HG03045 (cell line): Measurements from ENCODE around the gene PDGFA.

ENCODE experiments used
- ATAC-seq: cut with Tn5 transposase; IDR thresholded peaks from one replicate; pipeline ENCODE4 v1.9.1; 2021; ENCODE audit warnings: mild to moderate bottlenecking, moderate library complexity; ENCODE audit not compliant: unreplicated experiment

Gene PDGFA

GRCh38 chr7:505171-505570 is 14.5 kb downstream of the PDGFA start:
- ATAC-seq: no peak

- ATAC-seq: no peak
These were observed 15.2 kb downstream of the PDGFA start for GRCh38 chr7:504221-505111.

GRCh38 chr7:503575-504111 is 16.0 kb downstream of the PDGFA start:
- ATAC-seq: no peak

GRCh38 chr7:502296-502695 is 17.4 kb downstream of the PDGFA start:
- no peak for ATAC-seq

- ATAC-seq: no peak
These were observed 18.1 kb downstream of the PDGFA start for GRCh38 chr7:501526-501925.

DNA sequence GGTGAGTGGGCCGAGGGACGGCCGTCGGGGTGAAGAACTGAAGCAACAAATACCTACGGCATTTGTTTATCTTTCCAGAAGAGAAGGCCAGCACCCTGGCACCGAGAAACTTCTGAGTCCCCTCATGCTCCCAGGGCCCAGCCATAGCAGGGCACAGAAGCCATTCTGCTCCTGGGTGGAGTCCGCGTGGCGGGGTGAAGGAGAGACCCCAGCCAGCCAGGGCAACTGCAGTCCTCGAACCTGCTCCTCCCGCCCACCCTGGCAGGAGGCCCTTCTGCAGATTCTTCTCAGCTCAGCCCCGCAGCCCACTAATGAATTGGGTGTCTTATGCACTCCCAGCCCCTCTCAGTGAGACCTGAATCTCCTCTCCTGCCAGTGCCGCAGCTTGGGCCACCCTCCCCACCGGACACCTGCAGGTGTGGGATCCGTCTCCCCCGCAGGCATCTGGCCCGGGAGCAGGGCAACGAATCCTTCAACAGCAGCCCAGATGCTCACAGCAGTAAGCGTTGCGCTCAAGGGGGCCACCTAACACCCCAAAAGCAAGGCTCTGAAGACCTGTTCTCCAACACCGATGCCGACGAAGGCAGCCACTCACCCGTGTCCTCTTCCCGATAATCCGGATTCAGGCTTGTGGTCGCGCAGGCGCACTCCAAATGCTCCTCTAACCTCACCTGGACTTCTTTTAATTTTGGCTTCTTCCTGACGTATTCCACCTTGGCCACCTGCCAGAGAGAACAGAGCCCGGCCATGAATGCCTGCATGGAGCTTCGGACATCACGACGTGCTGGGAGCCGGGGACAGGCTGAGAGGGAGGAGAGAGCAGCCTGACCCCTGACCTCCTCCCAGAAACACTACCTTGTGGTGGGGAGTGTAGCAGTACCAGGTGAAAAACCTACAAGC is 18.9 kb downstream of the PDGFA start:
- ATAC-seq: no peak

DNA sequence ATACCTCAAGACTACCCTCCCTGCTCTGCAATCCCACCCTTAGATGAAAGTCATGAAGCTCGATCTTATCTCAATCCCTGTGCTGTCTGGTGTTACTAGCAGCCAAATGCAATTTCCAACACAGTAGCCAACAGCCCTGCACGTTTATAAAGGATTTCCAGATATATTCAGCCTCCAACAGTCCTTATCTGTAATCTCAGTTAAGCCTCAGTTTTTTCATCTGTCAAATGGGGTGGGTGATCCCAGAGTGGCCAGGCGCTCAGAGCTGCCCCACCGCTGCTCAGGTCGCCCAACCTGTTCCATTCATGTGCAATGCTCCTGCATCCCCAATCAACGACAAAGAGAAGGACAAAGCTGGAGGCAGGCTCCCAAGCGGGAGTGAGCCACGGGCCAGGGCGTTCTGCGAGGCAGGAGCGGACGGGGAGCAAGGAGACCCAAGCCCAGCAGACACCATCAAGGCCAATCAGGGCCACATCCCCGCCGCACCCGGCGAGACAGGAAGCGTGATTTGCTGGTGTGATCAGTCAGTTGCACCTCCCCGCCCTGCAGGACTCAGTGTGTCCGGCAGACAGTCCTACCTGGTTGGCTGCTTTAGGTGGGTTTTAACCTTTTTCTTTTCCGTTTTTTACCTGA is 19.7 kb downstream of the PDGFA start:
- ATAC-seq: no peak

DNA sequence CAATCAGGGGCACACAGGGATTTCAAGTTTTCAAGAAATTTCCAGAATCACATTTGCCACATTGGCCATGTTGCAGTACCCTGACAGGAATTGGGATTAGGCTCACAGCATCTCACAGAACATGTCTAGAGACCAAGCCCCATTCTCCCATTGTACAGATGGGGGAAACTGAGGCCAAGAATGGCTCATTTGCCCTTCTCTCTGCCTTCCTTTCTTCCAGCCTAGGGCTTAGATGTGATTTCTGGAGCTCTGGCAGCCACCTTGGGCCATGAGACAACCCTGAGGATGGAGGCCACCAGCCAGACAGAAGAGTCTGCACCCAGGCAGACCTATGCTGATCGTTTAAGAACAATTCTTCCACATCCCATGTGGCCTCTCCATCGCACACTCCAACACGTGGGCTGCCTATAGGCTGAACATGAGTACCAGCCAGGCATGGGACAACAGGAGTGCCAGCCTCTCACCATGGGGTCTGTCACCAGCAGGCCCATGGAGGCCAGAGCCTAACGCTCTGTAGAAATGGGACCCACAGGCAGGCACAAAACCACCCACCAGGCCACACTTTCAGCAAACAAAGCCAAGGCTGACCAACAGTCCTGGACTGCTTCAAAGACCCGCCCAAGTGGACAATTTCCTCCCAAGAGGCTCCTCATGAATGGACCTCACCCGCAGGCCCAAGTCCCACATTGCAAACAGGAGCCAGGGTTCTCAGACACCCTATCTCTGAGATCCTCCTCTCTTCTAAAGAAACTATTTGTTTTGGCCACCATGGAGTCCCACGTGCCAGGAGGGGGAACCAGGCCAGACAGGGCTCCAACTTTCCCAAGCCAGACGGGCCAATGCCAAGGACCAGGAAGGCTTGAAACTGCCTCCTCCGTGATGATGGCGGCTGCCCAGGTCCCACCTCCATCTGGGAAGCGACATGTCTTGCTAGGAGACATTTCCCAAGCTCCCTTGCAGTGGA is 20.7 kb downstream of the PDGFA start:
- no peak for ATAC-seq

GRCh38 chr7:497946-498655 is 21.5 kb downstream of the PDGFA start:
- ATAC-seq: no peak

- ATAC-seq: no peak
These were observed 22.3 kb downstream of the PDGFA start for GRCh38 chr7:497346-497745.

GRCh38 chr7:496528-497295 is 22.9 kb downstream of the PDGFA start:
- ATAC-seq: no peak

- ATAC-seq: no peak
These were observed 23.8 kb downstream of the PDGFA start for GRCh38 chr7:495761-496321.

DNA sequence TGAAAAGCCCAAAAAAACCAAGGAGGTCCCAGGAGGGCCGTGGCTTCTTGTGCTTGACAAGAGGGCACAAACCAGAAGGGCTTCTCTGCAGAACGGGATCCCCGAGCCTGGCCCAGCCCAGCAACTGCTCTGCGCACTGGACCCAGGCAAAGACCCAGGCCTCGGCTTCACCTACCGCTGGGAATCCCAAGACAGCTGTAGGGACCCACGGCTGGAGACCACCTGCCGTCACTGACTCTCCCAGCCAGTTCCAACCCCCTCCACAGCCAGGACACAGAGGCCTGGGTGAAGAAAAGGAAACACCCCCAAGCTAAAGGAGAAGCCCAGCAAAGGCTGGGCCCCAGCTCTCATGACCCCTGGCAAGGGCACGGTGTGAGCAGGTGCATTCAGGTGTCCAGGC is 24.3 kb downstream of the PDGFA start:
- ATAC-seq: no peak

DNA sequence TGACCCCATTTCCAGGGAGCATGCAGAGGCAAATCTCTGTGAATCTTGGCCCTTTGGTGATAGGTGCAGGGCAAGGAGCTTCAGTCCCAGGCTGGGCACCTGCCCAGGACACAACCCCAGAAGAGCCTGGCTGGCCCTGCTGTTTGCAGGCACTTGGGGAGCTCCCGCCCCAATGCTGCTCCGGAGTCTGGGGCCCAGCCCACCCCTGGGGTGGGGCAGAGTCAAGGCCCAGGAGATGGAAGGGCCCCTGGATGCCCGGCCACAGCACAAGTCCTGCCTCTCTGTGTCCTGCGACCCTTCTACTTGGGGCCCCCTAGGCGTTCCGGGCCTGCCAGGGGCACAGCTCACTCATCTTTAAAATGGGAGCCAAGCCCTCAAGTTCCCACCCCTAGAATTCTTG is 24.7 kb downstream of the PDGFA start:
- ATAC-seq: no peak

DNA sequence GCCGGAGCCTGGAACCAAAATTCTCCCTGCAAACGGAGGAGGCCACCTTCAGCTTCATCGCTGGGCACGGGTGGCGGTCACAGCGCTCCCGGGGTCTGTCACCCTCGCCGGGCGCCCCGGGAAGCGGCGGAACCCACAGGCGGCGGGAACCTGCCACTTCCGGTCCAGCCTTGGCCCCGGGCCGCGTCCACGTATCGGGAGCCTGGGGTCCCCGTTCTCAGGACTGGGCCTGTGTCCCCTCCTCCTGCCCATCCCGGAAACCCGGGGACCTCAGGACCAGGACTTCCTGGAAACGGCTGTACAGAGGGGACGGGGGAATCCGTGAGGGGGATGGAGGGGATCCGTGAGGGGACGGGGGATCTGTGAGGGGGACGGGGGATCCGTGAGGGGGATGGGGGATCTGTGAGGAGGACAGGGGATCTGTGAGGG is 25.4 kb downstream of the PDGFA start:
- no peak for ATAC-seq

GRCh38 chr7:493661-494251 is 25.9 kb downstream of the PDGFA start:
- ATAC-seq: no peak

- no peak for ATAC-seq
These were observed 27.0 kb downstream of the PDGFA start for GRCh38 chr7:492714-493065.
